GM12874 (cell line): ENCODE results near the gene ERC2.

ENCODE experiments used
- TF ChIP-seq, protein P1 (sequence below): IDR thresholded peaks from 2 replicates; pipeline ENCODE4 v1.5.1; 2011; ENCODE audit warnings: low read depth, mild to moderate bottlenecking, control low read depth, low read length, moderate library complexity; ENCODE audit not compliant: insufficient read depth

ERC2 gene

GRCh38 chr3:55474213-55474632 is 994.0 kb downstream of the ERC2 start:
- TF ChIP-seq, protein P1, sequence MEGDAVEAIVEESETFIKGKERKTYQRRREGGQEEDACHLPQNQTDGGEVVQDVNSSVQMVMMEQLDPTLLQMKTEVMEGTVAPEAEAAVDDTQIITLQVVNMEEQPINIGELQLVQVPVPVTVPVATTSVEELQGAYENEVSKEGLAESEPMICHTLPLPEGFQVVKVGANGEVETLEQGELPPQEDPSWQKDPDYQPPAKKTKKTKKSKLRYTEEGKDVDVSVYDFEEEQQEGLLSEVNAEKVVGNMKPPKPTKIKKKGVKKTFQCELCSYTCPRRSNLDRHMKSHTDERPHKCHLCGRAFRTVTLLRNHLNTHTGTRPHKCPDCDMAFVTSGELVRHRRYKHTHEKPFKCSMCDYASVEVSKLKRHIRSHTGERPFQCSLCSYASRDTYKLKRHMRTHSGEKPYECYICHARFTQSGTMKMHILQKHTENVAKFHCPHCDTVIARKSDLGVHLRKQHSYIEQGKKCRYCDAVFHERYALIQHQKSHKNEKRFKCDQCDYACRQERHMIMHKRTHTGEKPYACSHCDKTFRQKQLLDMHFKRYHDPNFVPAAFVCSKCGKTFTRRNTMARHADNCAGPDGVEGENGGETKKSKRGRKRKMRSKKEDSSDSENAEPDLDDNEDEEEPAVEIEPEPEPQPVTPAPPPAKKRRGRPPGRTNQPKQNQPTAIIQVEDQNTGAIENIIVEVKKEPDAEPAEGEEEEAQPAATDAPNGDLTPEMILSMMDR = no peak

DNA sequence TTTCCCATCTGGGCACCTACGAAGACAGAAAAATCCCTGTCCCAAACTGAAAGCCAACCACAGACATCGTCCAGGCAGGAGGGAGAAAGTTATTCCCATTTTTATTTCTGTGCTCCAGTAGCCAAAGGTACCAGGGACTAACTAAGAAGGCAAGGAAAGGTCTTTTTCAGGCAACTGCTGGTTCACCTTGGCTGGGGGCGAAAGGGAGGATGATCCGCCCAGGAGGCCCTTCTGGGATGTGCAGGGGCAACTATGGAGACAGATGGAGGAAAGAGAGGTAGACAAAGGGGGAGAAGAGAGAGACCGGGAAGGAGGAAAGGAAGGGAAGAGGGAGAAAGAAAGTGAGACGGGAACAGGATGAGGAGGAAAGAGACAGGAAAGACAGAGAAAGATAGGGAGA is 994.5 kb downstream of the ERC2 start:
- TF ChIP-seq, protein P1 = no peak

- TF ChIP-seq, protein P1 = no peak
Observed at GRCh38 chr3:55471522-55472280, 996.6 kb downstream of the ERC2 start.

DNA sequence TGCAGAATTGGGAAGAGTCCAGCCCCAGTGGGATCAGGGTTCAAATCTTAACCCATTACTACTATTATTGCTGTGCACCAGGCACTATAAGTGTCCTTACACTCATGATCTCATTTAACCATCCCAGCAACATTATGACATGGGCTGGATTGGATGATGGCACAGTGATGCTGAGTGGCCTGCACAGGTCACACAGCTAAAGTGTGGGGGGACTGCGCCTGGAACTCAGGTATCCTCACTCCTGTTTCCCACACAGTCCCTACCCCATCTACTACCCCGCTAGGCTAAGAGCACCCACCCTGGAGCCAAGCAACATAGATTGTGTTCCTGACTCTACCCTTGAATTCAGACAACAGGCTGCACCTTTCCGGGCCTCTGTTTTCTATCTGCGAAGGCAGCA is 997.2 kb downstream of the ERC2 start:
- TF ChIP-seq, protein P1 = no peak

DNA sequence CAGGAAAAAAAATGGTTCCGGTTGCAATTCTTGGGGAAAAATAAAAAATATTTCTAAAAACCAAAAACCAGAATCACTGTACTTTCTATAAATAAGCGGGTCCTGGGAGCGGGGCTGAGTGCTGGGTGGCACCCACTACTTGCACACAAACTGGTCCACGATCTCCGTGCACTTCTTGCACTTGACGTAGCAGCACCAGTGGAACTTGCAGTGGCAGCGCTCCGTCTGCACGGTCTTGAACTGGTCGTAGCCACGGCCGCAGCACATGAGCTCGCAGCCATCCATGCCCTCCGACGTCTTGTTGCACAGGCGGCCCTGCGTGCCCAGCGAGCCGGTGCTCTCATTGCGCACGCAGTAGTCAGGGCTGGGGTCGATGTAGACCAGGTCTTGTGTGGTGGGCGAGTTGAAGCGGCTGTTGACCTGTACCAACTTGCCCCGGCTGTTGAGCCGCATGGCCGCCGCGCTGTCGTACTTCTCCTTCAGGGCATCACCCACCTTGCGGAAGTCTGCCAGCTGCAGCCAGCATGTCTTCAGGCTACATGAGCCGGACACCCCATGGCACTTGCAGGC is 998.2 kb downstream of the ERC2 start:
- TF ChIP-seq, protein P1 = no peak

DNA sequence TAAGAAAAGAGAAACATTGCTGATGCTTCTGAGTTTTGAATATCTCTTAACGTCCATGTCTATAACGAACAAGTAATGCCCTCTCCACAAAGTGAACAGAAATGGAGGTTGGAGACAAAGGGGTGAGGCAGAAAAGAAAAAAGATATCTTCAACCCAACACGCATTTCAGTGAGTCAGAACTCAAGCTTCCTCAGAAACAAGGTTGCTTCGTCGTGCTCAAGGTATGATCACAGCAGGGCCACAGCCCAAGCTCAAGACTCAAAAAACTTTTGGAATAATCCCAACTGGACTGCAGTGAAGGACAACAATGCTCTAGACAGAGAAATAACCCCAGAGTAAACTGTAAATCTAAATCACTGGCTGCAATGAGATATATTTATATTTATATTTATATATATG is 1000.0 kb downstream of the ERC2 start:
- TF ChIP-seq, protein P1 = no peak

- TF ChIP-seq, protein P1 = no peak
Observed at GRCh38 chr3:55467099-55467498, 1001.2 kb downstream of the ERC2 start.
